ACC112 (cell line): ENCODE data around the gene RNF166.

Source experiments
- H2AFZ ChIP-seq: fragments of 200-600 bp; sonication (generic); one replicate; pipeline ENCODE4 v1.6.0; 2017; ENCODE audit warnings: antibody characterized with exemption, low read length; ENCODE audit not compliant: unreplicated experiment
- H3K27ac ChIP-seq: fragments of 200-600 bp; sonication (generic); 2 replicates; pipeline ENCODE4 v1.5.1; 2014; ENCODE audit warnings: low read depth, mild to moderate bottlenecking, antibody characterized with exemption, low read length, moderate library complexity
- H3K27me3 ChIP-seq: fragments of 200-600 bp; sonication (generic); 2 replicates; pipeline ENCODE4 v1.6.1; 2014; ENCODE audit warnings: mild to moderate bottlenecking, antibody characterized with exemption, low read length, moderate library complexity, mixed read lengths; ENCODE audit not compliant: insufficient read depth
- H3K36me3 ChIP-seq: fragments of 200-600 bp; sonication (generic); 2 replicates; pipeline ENCODE4 v1.6.1; 2016; ENCODE audit warnings: mild to moderate bottlenecking, antibody characterized with exemption, low read length, moderate library complexity, mixed read lengths; ENCODE audit not compliant: insufficient read depth
- H3K4me1 ChIP-seq: fragments of 200-600 bp; sonication (generic); one replicate; pipeline ENCODE4 v1.6.1; 2016; ENCODE audit warnings: low read length, mixed read lengths; ENCODE audit not compliant: insufficient read depth, unreplicated experiment, control insufficient read depth
- H3K4me3 ChIP-seq: fragments of 200-600 bp; sonication (generic); 2 replicates; pipeline ENCODE4 v1.5.1; 2014; ENCODE audit warnings: mild to moderate bottlenecking, low read depth, low read length
- H3K79me2 ChIP-seq: fragments of 200-600 bp; sonication (generic); one replicate; pipeline ENCODE4 v1.6.0; 2016; ENCODE audit warnings: low read length; ENCODE audit not compliant: control insufficient read depth, unreplicated experiment, insufficient read depth

RNF166 gene

DNA sequence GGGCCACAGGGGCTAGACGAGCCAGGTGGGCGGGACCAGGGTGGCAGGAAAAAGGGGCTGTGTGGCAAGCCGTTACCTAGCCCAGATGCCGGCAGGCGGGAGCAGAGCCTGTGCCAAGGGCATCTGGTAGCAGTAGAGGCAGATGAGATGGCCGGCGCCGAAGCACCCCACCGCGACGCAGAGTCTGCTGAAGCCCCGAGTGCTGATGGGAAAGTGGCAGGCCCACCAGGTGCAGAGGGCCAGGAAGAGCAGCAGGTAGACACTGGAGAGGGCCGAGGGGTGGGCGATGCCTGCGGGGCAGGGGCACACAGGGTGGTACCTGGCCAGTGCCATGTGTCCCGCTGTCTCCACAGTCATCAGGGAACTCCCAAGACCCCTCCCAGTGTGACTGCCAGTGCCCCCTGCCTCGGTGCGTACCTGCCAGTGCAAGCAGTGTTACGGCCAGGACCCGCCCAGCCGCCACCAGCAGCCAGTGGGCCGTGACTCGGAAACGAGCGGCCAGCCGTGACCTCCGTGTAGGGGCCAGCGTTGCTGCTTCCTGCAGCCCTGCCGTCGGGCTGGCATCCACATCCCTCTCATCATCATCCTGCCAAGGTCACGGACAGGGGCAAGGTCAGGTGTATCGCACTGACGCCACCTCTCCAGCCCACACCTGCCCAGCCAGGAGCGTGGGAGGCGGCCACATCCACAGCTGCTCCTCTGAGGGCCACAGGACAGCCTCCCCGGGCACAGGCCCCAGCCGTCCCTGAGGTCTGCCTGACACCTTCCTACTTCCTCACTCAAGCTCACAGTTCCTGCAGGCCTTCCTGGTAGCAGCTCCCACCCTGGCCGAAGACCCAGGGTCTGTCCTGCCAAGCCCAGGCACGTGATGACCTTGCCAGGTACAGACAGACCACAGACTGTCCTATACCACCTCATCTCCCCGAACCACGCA is 32.2 kb upstream of the RNF166 start:
- Histone ChIP-seq H3K27ac (no peak overlapping the region), H3K27me3 (no peaks in the 10 kb centered on the region), H3K4me1 (no peaks in the 10 kb centered on the region), H2AFZ (no peak overlapping the region), H3K4me3 (no peak overlapping the region), H3K36me3 (no peaks in the 10 kb centered on the region), H3K79me2 (peaks cover 7% of the 10 kb centered on the region)

DNA sequence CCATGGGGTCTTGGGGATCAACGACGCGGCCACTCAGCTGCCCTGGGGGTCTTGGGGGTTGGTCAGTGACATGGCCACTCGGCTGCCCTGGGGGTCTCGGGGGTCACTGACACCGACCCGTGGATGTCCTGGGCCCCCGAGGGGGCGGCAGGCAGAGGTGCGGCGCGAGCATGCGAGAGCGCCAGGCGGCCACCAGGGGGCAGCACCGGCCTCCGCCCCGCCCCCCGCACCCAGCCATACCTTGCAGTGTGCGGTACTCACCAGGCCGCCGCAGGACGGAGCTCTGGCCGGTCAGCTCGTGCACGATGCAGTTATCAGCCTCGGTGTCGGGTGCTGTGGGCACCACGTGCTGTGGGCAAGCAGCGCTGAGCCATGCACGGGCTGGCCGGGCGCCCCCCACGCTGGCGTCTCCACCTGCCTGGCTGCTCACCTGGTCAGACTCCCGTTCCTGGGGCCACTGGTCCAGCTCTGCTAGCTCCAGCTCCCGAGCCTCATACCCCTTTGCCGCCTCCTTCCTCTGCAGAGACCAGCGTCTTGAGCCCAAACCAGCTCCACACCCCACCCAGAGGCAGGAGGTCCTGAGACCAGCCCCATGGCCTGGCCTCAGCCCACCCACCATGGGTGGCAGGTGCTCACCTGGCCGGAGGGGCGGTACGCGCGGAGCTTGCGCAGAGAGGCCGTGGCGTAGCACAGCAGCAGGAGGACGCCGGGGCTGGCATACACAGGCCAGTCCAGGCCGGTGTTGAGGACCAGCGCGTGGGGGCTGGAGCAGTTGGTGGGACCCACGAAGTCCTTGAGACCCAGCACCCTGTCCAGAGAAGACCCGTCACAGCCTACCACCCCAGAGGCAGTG is 31.3 kb upstream of the RNF166 start:
- Histone ChIP-seq H3K27me3 (no peaks in the 10 kb centered on the region), H2AFZ (no peak overlapping the region), H3K27ac (no peak overlapping the region), H3K4me3 (no peak overlapping the region), H3K4me1 (no peaks in the 10 kb centered on the region), H3K36me3 (no peaks in the 10 kb centered on the region), H3K79me2 (peaks cover 7% of the 10 kb centered on the region)

DNA sequence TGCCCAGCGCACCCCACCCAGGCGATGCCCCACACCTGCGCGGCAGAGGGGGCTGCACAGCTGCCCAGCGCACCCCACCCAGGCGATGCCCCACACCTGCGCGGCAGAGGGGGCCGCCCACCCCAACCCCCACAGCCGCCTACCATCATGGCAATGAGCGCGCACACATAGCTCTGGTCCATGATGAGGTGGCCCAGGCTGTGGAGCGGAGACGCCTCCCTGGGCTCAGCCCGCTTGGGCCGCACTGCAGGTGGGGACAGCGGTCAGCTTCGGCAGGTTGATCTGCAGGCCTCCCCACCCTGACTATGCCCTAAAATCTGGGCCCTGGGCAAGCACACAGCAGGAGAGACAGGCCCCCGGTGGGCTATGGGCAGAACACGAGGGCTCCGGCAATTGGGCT is 30.3 kb upstream of the RNF166 start:
- H3K27me3 ChIP-seq, result no peaks in the 10 kb centered on the region
- H2AFZ ChIP-seq, result no peak overlapping the region
- H3K4me1 ChIP-seq, result no peaks in the 10 kb centered on the region
- no peaks in the 10 kb centered on the region for H3K36me3 ChIP-seq
- peaks cover 7% of the 10 kb centered on the region for H3K79me2 ChIP-seq
- no peak overlapping the region for H3K27ac ChIP-seq
- no peak overlapping the region for H3K4me3 ChIP-seq

GRCh38 chr16:88736088-88736487 is 29.9 kb upstream of the RNF166 start:
- H3K27me3 ChIP-seq, result no peaks in the 10 kb centered on the region
- peaks cover 3% of the 10 kb centered on the region; the same call in 1 of the 2 replicates for H3K36me3 ChIP-seq
- no peak overlapping the region for H2AFZ ChIP-seq
- no peak overlapping the region for H3K4me3 ChIP-seq
- no peaks in the 10 kb centered on the region for H3K4me1 ChIP-seq
- no peak overlapping the region for H3K27ac ChIP-seq
- H3K79me2 ChIP-seq, result peaks cover 7% of the 10 kb centered on the region

DNA sequence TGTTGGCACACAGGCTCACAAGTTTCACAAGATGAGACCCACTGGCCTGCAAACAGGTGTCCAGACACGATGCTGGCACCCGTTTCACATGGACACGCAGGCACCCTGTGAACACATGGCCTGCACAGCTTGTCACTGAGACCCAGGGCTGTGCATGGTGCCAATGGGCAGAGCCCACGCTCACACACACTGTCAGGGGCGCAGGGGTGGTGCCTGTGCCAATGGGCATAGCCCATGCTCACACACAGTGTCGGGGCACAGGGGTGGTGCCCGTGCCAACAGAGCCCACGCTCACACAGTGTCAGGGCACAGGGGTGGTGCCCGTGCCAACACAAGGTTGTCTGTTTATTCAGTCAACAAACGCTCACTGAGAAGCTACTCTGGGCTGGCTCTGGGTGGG is 29.4 kb upstream of the RNF166 start:
- H3K27ac ChIP-seq, result no peak overlapping the region
- H3K36me3 ChIP-seq, result peaks cover 6% of the 10 kb centered on the region; the same call in 1 of the 2 replicates
- no peaks in the 10 kb centered on the region for H3K4me1 ChIP-seq
- H3K4me3 ChIP-seq, result no peak overlapping the region
- peaks cover 7% of the 10 kb centered on the region for H3K79me2 ChIP-seq
- H3K27me3 ChIP-seq, result no peaks in the 10 kb centered on the region
- no peak overlapping the region for H2AFZ ChIP-seq

- no peak overlapping the region for H3K27ac ChIP-seq
- H3K4me3 ChIP-seq, result no peak overlapping the region
- H2AFZ ChIP-seq, result no peak overlapping the region
- H3K36me3 ChIP-seq, result peaks cover 6% of the 10 kb centered on the region; the same call in 1 of the 2 replicates
- no peaks in the 10 kb centered on the region for H3K4me1 ChIP-seq
- no peaks in the 10 kb centered on the region for H3K27me3 ChIP-seq
- peaks cover 7% of the 10 kb centered on the region for H3K79me2 ChIP-seq
Observed at GRCh38 chr16:88735121-88735520, 28.9 kb upstream of the RNF166 start.

GRCh38 chr16:88734361-88734728 is 28.1 kb upstream of the RNF166 start:
- peaks cover 7% of the 10 kb centered on the region for H3K79me2 ChIP-seq
- H3K36me3 ChIP-seq, result peaks cover 9% of the 10 kb centered on the region; the same call in 1 of the 2 replicates
- H3K4me1 ChIP-seq, result no peaks in the 10 kb centered on the region

DNA sequence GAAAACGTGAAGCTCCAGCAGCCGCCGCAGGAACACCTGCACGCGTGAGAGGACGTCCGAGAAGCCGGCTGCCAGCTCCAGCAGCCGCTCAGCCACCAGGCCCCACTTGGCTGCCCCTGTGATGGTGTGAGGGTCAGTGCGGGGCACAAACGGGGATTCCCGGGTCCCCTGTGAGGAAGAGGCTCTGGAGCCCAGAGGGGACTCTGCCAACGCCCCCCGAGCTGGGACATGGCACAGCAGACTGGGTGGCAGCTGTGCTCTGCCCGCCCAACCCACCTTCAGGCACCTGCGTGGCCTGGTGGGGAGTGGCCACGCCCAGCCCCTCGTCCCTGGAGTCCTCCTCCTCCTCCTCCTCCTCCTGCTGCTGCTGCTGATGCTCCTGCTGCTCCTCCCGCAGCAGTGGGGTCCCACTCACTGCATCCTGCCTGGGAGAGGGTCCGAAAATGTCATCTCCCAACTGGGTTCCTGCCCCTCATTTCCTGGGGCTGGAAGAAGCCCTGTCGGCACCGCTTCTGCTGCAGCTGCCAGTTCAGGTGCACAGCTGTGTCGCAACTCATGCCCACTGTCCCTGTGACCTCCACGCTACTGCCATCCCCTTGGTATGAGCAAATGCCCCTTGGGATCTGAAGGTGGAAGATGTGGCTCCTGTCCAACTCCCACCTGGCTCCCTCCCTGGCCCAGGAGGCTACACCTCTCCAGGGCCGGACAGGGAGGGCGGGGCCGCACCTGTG is 27.6 kb upstream of the RNF166 start:
- H2AFZ ChIP-seq, result no peak overlapping the region
- H3K27ac ChIP-seq, result no peak overlapping the region
- no peaks in the 10 kb centered on the region for H3K27me3 ChIP-seq
- H3K4me3 ChIP-seq, result no peak overlapping the region
- H3K36me3 ChIP-seq, result peaks cover 9% of the 10 kb centered on the region; the same call in 1 of the 2 replicates
- peaks cover 7% of the 10 kb centered on the region for H3K79me2 ChIP-seq
- no peaks in the 10 kb centered on the region for H3K4me1 ChIP-seq

More at GRCh38 chr16:88734361-88734728, 28.1 kb upstream of the RNF166 start:
- Histone ChIP-seq H3K27ac (no peak overlapping the region), H3K27me3 (no peaks in the 10 kb centered on the region), H2AFZ (no peak overlapping the region), H3K4me3 (no peak overlapping the region)

DNA sequence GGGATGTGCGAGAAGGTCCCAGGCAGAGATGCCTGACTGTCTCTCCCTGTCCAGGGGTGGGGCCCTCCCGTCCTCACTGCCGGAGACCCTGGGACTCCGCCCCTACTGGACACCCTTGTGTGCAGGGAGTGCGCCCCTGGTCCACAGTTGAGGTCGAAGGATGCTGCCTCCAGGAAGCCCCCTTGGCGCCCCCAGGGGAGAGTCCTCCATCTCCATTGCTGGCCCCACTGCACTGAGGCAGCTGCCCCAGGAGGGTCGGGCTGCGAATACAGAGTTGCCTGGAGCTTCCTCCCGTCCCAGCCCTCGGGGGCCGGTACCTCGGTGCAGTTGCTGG is 26.7 kb upstream of the RNF166 start:
- H3K36me3 ChIP-seq, result peaks cover 10% of the 10 kb centered on the region; the same call in 1 of the 2 replicates
- H3K27ac ChIP-seq, result no peak overlapping the region

GRCh38 chr16:88732172-88732960 is 26.2 kb upstream of the RNF166 start:
- Histone ChIP-seq H3K4me1 (no peaks in the 10 kb centered on the region), H3K27me3 (no peaks in the 10 kb centered on the region), H3K79me2 (peaks cover 7% of the 10 kb centered on the region), H3K36me3 (peaks cover 14% of the 10 kb centered on the region; the same call in 1 of the 2 replicates), H3K4me3 (no peak overlapping the region), H3K27ac (no peak overlapping the region), H2AFZ (no peak overlapping the region)

More for the DNA sequence above, 26.7 kb upstream of the RNF166 start:
- Histone ChIP-seq H3K79me2 (peaks cover 7% of the 10 kb centered on the region), H3K4me3 (no peak overlapping the region), H2AFZ (no peak overlapping the region), H3K4me1 (no peaks in the 10 kb centered on the region), H3K27me3 (no peaks in the 10 kb centered on the region)
